A673 (cell line): Measurements from ENCODE around the gene C3orf18.

Experiments used
- CTCF ChIP-seq: fragments of 300-800, 200-600 bp; sonication (generic); conservative IDR thresholded peaks from 2 replicates; pipeline ENCODE4 v1.5.1; 2017; ENCODE audit warnings: low read depth, mild to moderate bottlenecking, antibody characterized with exemption, low read length, moderate library complexity, mixed read lengths
- EZH2 ChIP-seq: fragments of 200-600 bp; sonication (generic); IDR thresholded peaks from 2 replicates; pipeline ENCODE4 v1.6.1; 2017; ENCODE audit warnings: borderline replicate concordance, low read depth, mild to moderate bottlenecking, mixed read lengths, antibody characterized with exemption, low read length; ENCODE audit not compliant: poor library complexity, severe bottlenecking

DNA sequence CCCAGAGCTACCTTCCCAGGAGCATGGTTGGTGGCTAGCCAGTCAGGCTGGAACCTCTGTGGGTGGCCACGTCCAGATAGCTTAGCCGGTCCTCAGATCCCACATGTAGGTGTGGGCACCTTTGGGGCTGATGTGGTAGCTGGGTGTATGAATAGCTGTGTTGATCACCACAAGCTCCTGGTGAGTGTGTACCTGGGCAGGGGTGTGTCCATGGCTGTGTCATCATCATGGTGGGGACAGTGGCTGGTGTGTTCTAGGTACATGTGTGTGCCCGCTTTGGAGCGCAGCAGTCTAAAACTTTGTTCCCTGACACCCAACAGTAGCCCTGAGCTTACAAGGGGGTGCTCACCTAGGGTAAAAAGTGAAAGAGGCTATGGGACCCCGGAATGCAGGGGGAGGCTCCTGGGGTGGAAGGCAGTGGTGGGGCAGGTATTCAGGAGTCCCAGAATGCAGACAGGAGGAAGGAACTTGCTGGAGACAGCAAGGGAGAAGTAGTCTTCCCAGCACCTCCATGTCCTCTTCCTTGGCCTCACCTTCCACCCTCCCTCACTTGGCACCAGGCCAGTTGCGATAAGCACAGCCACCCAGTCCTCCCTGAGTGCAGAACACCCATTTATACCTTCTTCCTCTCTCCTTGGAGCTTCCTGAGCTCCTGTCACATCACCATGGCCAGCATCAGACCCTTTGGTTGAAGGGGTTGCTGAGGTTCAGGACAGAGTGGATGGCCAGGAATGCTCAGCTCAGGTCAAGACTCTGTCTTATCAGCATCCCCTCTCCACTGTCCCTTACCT lies 42.8 kb upstream of the C3orf18 start:
- TF ChIP-seq CTCF (no peak), EZH2 (no peak)
